ENCODE measurements around the gene ID3. TPM values are rescaled to one million over a fixed set of nuclear protein-coding genes. Genes with fewer than 3 reads are reported as not detected.

Gene ID3
- total and polyA plus RNA-seq, 12 donors = 28.8 to 213 (median 109) TPM

GRCh38 chr1:23524716-23525401, 34.4 kb downstream of the ID3 start:
- H3K4me3 ChIP-seq = no peak overlapping the region
- intact Hi-C loops (cut with DNase I) = loop anchor here in 1 of 2 donors (5.0 kb wide), 1 partner anchor 33 kb away; no protein-coding TSS in a partner anchor
- no peaks in the 10 kb centered on the region for H3K36me3 ChIP-seq (replicated peaks in 1 of 2)
- H3K27me3 ChIP-seq = no peaks in the 10 kb centered on the region
- H3K9me3 ChIP-seq (replicated peaks in 1 of 3) = no peaks in the 10 kb centered on the region
- H3K27ac ChIP-seq = no peak overlapping the region
- H3K4me1 ChIP-seq (replicated peaks in 1 of 2) = peaks cover 7 to 13% of the 10 kb centered on the region in 2 donors
- no peak for DNase-seq
- TF ChIP-seq POLR2A (IDR thresholded peaks at IDR 0.05) (no peak), CTCF (IDR thresholded peaks at IDR 0.05) (no peak)
- 64 to 74% (median 68%) methylated on average over 4 to 9 of the region's 9 CpGs for WGBS, 4 donors

- Histone ChIP-seq H3K27ac (no peak overlapping the region), H3K27me3 (no peaks in the 10 kb centered on the region), H3K36me3 (replicated peaks in 1 of 2) (no peaks in the 10 kb centered on the region), H3K4me3 (no peak overlapping the region), H3K9me3 (replicated peaks in 1 of 3) (no peaks in the 10 kb centered on the region), H3K4me1 (replicated peaks in 1 of 2) (peaks cover 7 to 13% of the 10 kb centered on the region in 2 donors)
- TF ChIP-seq CTCF (IDR thresholded peaks at IDR 0.05) = no peak
- TF ChIP-seq POLR2A (IDR thresholded peaks at IDR 0.05) = no peak
- WGBS, 4 donors = 65 to 88% (median 76%) methylated on average over 3 of the region's 3 CpGs
- DNase-seq = no peak
- intact Hi-C loops (cut with DNase I) = no loop called here
Measured at GRCh38 chr1:23524163-23524562, 35.1 kb downstream of the ID3 start.

GRCh38 chr1:23522244-23522982, 36.9 kb downstream of the ID3 start:
- TF ChIP-seq CTCF (IDR thresholded peaks at IDR 0.05) = no peak
- 74 to 88% (median 84%) methylated on average over 7 of the region's 7 CpGs for WGBS, 4 donors
- Histone ChIP-seq H3K9me3 (replicated peaks in 1 of 3) (no peaks in the 10 kb centered on the region), H3K27ac (no peak overlapping the region), H3K4me3 (no peak overlapping the region), H3K27me3 (no peaks in the 10 kb centered on the region), H3K4me1 (replicated peaks in 1 of 2) (no peaks in the 10 kb centered on the region), H3K36me3 (replicated peaks in 1 of 2) (no peaks in the 10 kb centered on the region)
- DNase-seq = no peak
- intact Hi-C loops (cut with DNase I) = no loop called here

GRCh38 chr1:23521588-23521987, 37.7 kb downstream of the ID3 start:
- TF ChIP-seq POLR2A (IDR thresholded peaks at IDR 0.05) = no peak
- TF ChIP-seq CTCF (IDR thresholded peaks at IDR 0.05) = no peak
- Histone ChIP-seq H3K4me1 (replicated peaks in 1 of 2) (no peaks in the 10 kb centered on the region), H3K36me3 (replicated peaks in 1 of 2) (no peaks in the 10 kb centered on the region), H3K4me3 (no peak overlapping the region), H3K27ac (no peak overlapping the region), H3K9me3 (replicated peaks in 1 of 3) (no peaks in the 10 kb centered on the region), H3K27me3 (no peaks in the 10 kb centered on the region)
- 94 to 99% (median 96%) methylated on average over 9 to 16 of the region's 16 CpGs for WGBS, 4 donors
- intact Hi-C loops (cut with DNase I) = no loop called here
- DNase-seq = peak in 1 of 7 donors; percentile 9
